ENCODE measurements around the gene NCAM1.

The NCAM1 gene

GRCh38 chr11:113271551-113272245 is 310.5 kb downstream of the NCAM1 start:
- Histone ChIP-seq H3K27me3 (ENCODE audit: insufficient read depth, insufficient read length) (no peaks in the 10 kb centered on the region), H3K36me3 (ENCODE audit: insufficient read depth, insufficient read length, low read length) (no peaks in the 10 kb centered on the region), H3K4me3 (ENCODE audit: insufficient read length, low read depth) (no peak overlapping the region), H3K9ac (ENCODE audit: insufficient read length, low read depth) (no peak overlapping the region), H3K4me1 (ENCODE audit: insufficient read depth, insufficient read length) (peaks cover 4% of the 10 kb centered on the region), H3K9me3 (ENCODE audit: insufficient read depth, low read length) (no peaks in the 10 kb centered on the region)
- DNase-seq (ENCODE audit: low read depth, low spot score), result no peak
- TF ChIP-seq ZNF274 (IDR thresholded peaks at IDR 0.05; ENCODE audit: low read depth, low read length), result no peak
- TF ChIP-seq YY1 (IDR thresholded peaks at IDR 0.05; ENCODE audit: insufficient read depth, insufficient read length), result no peak
- TF ChIP-seq SUZ12 (IDR thresholded peaks at IDR 0.05; ENCODE audit: extremely low read depth, insufficient read depth, insufficient read length), result no peak

GRCh38 chr11:113272281-113272680 is 311.1 kb downstream of the NCAM1 start:
- Histone ChIP-seq H3K4me1 (ENCODE audit: insufficient read depth, insufficient read length) (peaks cover 4% of the 10 kb centered on the region), H3K9ac (ENCODE audit: insufficient read length, low read depth) (no peak overlapping the region), H3K27me3 (ENCODE audit: insufficient read depth, insufficient read length) (no peaks in the 10 kb centered on the region), H3K36me3 (ENCODE audit: insufficient read depth, insufficient read length, low read length) (no peaks in the 10 kb centered on the region), H3K9me3 (ENCODE audit: insufficient read depth, low read length) (no peaks in the 10 kb centered on the region), H3K4me3 (ENCODE audit: insufficient read length, low read depth) (no peak overlapping the region)
- DNase-seq (ENCODE audit: low read depth, low spot score), result no peak
- no peak for TF ChIP-seq YY1 (IDR thresholded peaks at IDR 0.05; ENCODE audit: insufficient read depth, insufficient read length)
- TF ChIP-seq SUZ12 (IDR thresholded peaks at IDR 0.05; ENCODE audit: extremely low read depth, insufficient read depth, insufficient read length), result no peak
- TF ChIP-seq ZNF274 (IDR thresholded peaks at IDR 0.05; ENCODE audit: low read depth, low read length), result no peak

GRCh38 chr11:113272927-113273615 is 311.9 kb downstream of the NCAM1 start:
- Histone ChIP-seq H3K36me3 (ENCODE audit: insufficient read depth, insufficient read length, low read length) (no peaks in the 10 kb centered on the region), H3K9ac (ENCODE audit: insufficient read length, low read depth) (no peak overlapping the region), H3K4me3 (ENCODE audit: insufficient read length, low read depth) (no peak overlapping the region), H3K9me3 (ENCODE audit: insufficient read depth, low read length) (no peaks in the 10 kb centered on the region), H3K4me1 (ENCODE audit: insufficient read depth, insufficient read length) (peaks cover 4% of the 10 kb centered on the region), H3K27me3 (ENCODE audit: insufficient read depth, insufficient read length) (no peaks in the 10 kb centered on the region)
- DNase-seq (ENCODE audit: low read depth, low spot score), result no peak
- TF ChIP-seq SUZ12 (IDR thresholded peaks at IDR 0.05; ENCODE audit: extremely low read depth, insufficient read depth, insufficient read length), result no peak
- TF ChIP-seq ZNF274 (IDR thresholded peaks at IDR 0.05; ENCODE audit: low read depth, low read length), result no peak
- no peak for TF ChIP-seq YY1 (IDR thresholded peaks at IDR 0.05; ENCODE audit: insufficient read depth, insufficient read length)

- Histone ChIP-seq H3K36me3 (ENCODE audit: insufficient read depth, insufficient read length, low read length) (no peaks in the 10 kb centered on the region), H3K4me1 (ENCODE audit: insufficient read depth, insufficient read length) (peaks cover 4% of the 10 kb centered on the region), H3K9me3 (ENCODE audit: insufficient read depth, low read length) (no peaks in the 10 kb centered on the region), H3K4me3 (ENCODE audit: insufficient read length, low read depth) (no peak overlapping the region), H3K9ac (ENCODE audit: insufficient read length, low read depth) (no peak overlapping the region), H3K27me3 (ENCODE audit: insufficient read depth, insufficient read length) (no peaks in the 10 kb centered on the region)
- TF ChIP-seq ZNF274 (IDR thresholded peaks at IDR 0.05; ENCODE audit: low read depth, low read length), result no peak
- no peak for TF ChIP-seq SUZ12 (IDR thresholded peaks at IDR 0.05; ENCODE audit: extremely low read depth, insufficient read depth, insufficient read length)
- no peak for TF ChIP-seq YY1 (IDR thresholded peaks at IDR 0.05; ENCODE audit: insufficient read depth, insufficient read length)
- no peak for DNase-seq (ENCODE audit: low read depth, low spot score)
Observed at GRCh38 chr11:113273720-113274119, 312.5 kb downstream of the NCAM1 start.

- H3K4me3 ChIP-seq (ENCODE audit: insufficient read length, low read depth), result no peak overlapping the region
- H3K9ac ChIP-seq (ENCODE audit: insufficient read length, low read depth), result no peak overlapping the region
- H3K27me3 ChIP-seq (ENCODE audit: insufficient read depth, insufficient read length), result no peaks in the 10 kb centered on the region
- H3K36me3 ChIP-seq (ENCODE audit: insufficient read depth, insufficient read length, low read length), result no peaks in the 10 kb centered on the region
- TF ChIP-seq ZNF274 (IDR thresholded peaks at IDR 0.05; ENCODE audit: low read depth, low read length) (no peak), YY1 (IDR thresholded peaks at IDR 0.05; ENCODE audit: insufficient read depth, insufficient read length) (no peak), SUZ12 (IDR thresholded peaks at IDR 0.05; ENCODE audit: extremely low read depth, insufficient read depth, insufficient read length) (no peak)
- no peaks in the 10 kb centered on the region for H3K9me3 ChIP-seq (ENCODE audit: insufficient read depth, low read length)
- peak; percentile 30 for DNase-seq (ENCODE audit: low read depth, low spot score)
- peaks cover 4% of the 10 kb centered on the region for H3K4me1 ChIP-seq (ENCODE audit: insufficient read depth, insufficient read length)
Observed at GRCh38 chr11:113274713-113275582, 313.7 kb downstream of the NCAM1 start.

DNA sequence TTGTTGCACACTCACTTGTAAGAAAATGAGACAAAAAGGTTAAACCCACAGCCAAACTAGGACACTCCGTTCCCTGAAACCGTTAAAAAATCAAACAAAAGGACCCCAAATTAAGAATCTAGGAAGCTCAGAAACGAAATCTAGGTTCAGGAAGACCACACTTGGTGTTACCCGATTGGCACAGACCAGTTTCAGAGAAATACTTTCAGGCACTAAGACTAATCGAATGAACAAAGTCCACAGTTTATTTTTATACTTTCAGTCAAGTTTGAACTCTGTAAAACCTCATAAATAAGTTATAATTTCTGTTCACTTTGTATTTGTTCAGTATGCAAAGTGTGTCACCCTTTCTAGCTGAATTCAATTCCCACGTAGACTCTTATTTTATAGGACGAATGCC is 314.4 kb downstream of the NCAM1 start:
- peaks cover 4% of the 10 kb centered on the region for H3K4me1 ChIP-seq (ENCODE audit: insufficient read depth, insufficient read length)
- H3K27me3 ChIP-seq (ENCODE audit: insufficient read depth, insufficient read length), result no peaks in the 10 kb centered on the region
- H3K9me3 ChIP-seq (ENCODE audit: insufficient read depth, low read length), result no peaks in the 10 kb centered on the region
- H3K36me3 ChIP-seq (ENCODE audit: insufficient read depth, insufficient read length, low read length), result no peaks in the 10 kb centered on the region
- H3K4me3 ChIP-seq (ENCODE audit: insufficient read length, low read depth), result no peak overlapping the region
- DNase-seq (ENCODE audit: low read depth, low spot score), result no peak
- H3K9ac ChIP-seq (ENCODE audit: insufficient read length, low read depth), result no peak overlapping the region
- TF ChIP-seq YY1 (IDR thresholded peaks at IDR 0.05; ENCODE audit: insufficient read depth, insufficient read length), result no peak
- TF ChIP-seq ZNF274 (IDR thresholded peaks at IDR 0.05; ENCODE audit: low read depth, low read length), result no peak
- TF ChIP-seq SUZ12 (IDR thresholded peaks at IDR 0.05; ENCODE audit: extremely low read depth, insufficient read depth, insufficient read length), result no peak
